Glutamatergic neuron (in vitro differentiated cells): ENCODE results near the gene AMZ1. TPM values are rescaled to one million over a fixed set of nuclear protein-coding genes. Genes with fewer than 3 reads are reported as not detected.
A peak's percentile ranks its signal among the peaks of the same experiment; 100 is the strongest.

Source experiments
- DNase-seq: peaks from one replicate; pipeline ENCODE4 v3.0.0; 2022
- H3K27ac Mint-ChIP-seq: one replicate; pipeline ENCODE4 v1.8.0; 2020; ENCODE audit warnings: mild to moderate bottlenecking, mixed read lengths, inconsistent platforms; ENCODE audit not compliant: unreplicated experiment
- H3K27me3 Mint-ChIP-seq: one replicate; pipeline ENCODE4 v1.8.0; 2020; ENCODE audit warnings: mild to moderate bottlenecking, moderate library complexity, mixed read lengths, inconsistent platforms; ENCODE audit not compliant: unreplicated experiment
- H3K36me3 Mint-ChIP-seq: one replicate; pipeline ENCODE4 v1.8.0; 2020; ENCODE audit warnings: mild to moderate bottlenecking, mixed read lengths, inconsistent platforms; ENCODE audit not compliant: unreplicated experiment
- H3K4me1 Mint-ChIP-seq: one replicate; pipeline ENCODE4 v1.8.0; 2020; ENCODE audit warnings: mild to moderate bottlenecking, low read depth, mixed read lengths, inconsistent platforms; ENCODE audit not compliant: unreplicated experiment
- H3K4me3 Mint-ChIP-seq: one replicate; pipeline ENCODE4 v1.8.0; 2020; ENCODE audit warnings: mild to moderate bottlenecking, mixed read lengths, inconsistent platforms; ENCODE audit not compliant: unreplicated experiment
- H3K9me3 Mint-ChIP-seq: one replicate; pipeline ENCODE4 v1.8.0; 2020; ENCODE audit warnings: mild to moderate bottlenecking, moderate library complexity, mixed read lengths, inconsistent platforms; ENCODE audit not compliant: unreplicated experiment
- total RNA-seq: library from RNA; stranded (reverse); fragmentation: NEBNext Ultra II Directional; extraction: Animal tissue kit (Norgen Biotek cat#: 25700); gene quantifications from one replicate; pipeline ENCODE4 v1.2.1, GENCODE V29; 2021; ENCODE audit not compliant: unreplicated experiment
- TF ChIP-seq, protein P1 (sequence below): fragments of 200-600 bp; sonication (generic); IDR thresholded peaks from one replicate; pipeline ENCODE4 v1.5.0; 2021; ENCODE audit not compliant: partially characterized antibody, unreplicated experiment

AMZ1 gene
- total RNA-seq, 1 donor from 2014 or later: 0.15 TPM

DNA sequence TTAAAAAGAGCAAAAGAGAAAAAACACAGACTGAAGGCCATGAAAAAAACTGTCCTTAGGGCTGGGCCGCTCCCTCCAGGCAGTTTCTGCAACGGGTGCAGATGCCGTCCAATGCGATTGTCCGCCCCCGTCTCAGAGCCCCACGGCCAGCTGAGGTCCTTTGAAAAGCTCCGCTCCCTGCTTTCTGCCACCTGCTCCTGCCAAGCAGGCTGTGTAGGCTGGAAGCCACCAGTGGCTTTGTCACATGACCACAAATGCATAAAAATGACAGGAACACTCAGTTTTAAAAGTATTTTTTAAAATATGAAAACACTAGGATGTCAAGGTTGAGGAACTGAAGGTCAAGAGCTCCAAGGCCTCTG lies 71.7 kb downstream of the AMZ1 start:
- TF ChIP-seq, protein P1, sequence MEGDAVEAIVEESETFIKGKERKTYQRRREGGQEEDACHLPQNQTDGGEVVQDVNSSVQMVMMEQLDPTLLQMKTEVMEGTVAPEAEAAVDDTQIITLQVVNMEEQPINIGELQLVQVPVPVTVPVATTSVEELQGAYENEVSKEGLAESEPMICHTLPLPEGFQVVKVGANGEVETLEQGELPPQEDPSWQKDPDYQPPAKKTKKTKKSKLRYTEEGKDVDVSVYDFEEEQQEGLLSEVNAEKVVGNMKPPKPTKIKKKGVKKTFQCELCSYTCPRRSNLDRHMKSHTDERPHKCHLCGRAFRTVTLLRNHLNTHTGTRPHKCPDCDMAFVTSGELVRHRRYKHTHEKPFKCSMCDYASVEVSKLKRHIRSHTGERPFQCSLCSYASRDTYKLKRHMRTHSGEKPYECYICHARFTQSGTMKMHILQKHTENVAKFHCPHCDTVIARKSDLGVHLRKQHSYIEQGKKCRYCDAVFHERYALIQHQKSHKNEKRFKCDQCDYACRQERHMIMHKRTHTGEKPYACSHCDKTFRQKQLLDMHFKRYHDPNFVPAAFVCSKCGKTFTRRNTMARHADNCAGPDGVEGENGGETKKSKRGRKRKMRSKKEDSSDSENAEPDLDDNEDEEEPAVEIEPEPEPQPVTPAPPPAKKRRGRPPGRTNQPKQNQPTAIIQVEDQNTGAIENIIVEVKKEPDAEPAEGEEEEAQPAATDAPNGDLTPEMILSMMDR: no peak
- Mint-ChIP-seq H3K27ac (peak overlapping the region; percentile 95), H3K36me3 (no peaks in the 10 kb centered on the region), H3K4me3 (peak overlapping the region; percentile 78), H3K4me1 (peaks cover 51% of the 10 kb centered on the region), H3K9me3 (peaks cover 18% of the 10 kb centered on the region), H3K27me3 (peaks cover 11% of the 10 kb centered on the region)
- peak; percentile 73 for DNase-seq

DNA sequence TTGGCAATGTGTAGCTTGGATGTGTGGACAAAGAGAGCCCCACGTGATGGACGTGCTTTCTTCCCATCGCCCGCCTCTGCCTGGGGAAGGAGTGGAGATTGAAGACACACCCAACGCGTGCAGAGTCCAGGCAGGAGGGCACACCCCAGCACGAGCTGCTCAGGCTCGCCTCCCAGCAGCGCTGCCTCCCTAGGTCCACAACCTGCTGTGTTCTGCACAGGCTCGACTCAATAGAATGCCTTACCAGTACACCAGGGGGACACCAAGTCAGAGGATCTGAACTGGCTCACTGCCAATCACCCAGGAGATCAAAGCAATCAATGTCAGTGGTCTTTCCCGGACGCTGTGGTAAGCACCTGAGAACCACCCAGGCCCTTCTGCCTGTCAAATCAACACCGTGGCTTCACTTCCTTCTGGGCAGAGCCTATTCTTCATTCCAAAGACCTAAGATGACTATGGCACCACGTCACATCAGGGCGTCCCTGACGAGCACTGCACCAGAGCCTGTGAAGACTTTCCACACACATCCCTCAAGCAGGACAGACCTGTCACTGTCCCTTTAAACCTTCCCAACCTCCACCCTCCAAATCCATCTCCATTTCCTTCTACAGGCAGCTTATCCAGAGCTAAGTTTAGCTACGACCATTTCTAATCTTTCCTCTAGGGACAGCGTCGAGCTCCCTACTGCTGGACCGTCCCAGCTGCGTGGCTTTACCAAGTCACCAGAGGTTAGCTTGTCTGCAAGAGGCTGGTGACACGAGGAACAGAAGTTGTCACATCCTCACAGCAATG lies 72.3 kb downstream of the AMZ1 start:
- no peaks in the 10 kb centered on the region for H3K36me3 Mint-ChIP-seq
- H3K4me1 Mint-ChIP-seq: peaks cover 51% of the 10 kb centered on the region
- peak; percentile 33 for DNase-seq
- peaks cover 11% of the 10 kb centered on the region for H3K27me3 Mint-ChIP-seq
- peak overlapping the region; percentile 95 for H3K27ac Mint-ChIP-seq
- peaks cover 18% of the 10 kb centered on the region for H3K9me3 Mint-ChIP-seq
- TF ChIP-seq, protein P1: peak; percentile 46
- peak overlapping the region; percentile 78 for H3K4me3 Mint-ChIP-seq

DNA sequence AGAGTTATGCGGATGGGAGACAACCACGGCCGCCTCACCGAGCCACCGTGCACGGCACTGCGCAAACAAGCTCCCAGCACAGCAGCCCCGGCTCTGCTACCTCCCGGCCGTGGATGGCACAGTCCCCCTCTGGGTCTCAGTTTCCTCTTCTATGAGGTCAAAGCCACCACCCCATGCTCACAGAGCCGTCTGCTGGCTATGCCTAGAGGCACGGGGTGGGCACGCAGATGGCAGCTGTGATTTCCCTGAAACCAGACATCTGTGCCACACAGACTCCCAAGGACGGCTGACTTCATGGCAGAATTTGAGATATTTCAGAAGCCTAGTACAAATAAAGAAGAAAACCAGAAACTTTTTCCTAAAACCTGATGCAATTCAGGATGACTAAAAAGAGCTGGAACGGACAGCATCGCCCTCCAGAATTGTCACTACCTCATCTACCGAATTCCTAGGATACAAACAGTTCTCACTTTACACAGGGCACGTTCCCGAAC lies 73.2 kb downstream of the AMZ1 start:
- Mint-ChIP-seq H3K36me3 (no peaks in the 10 kb centered on the region), H3K4me1 (peaks cover 51% of the 10 kb centered on the region), H3K27me3 (peaks cover 11% of the 10 kb centered on the region), H3K4me3 (peak overlapping the region; percentile 45), H3K27ac (peak overlapping the region; percentile 95), H3K9me3 (peaks cover 18% of the 10 kb centered on the region)
- DNase-seq: no peak
- TF ChIP-seq, protein P1: no peak

DNA sequence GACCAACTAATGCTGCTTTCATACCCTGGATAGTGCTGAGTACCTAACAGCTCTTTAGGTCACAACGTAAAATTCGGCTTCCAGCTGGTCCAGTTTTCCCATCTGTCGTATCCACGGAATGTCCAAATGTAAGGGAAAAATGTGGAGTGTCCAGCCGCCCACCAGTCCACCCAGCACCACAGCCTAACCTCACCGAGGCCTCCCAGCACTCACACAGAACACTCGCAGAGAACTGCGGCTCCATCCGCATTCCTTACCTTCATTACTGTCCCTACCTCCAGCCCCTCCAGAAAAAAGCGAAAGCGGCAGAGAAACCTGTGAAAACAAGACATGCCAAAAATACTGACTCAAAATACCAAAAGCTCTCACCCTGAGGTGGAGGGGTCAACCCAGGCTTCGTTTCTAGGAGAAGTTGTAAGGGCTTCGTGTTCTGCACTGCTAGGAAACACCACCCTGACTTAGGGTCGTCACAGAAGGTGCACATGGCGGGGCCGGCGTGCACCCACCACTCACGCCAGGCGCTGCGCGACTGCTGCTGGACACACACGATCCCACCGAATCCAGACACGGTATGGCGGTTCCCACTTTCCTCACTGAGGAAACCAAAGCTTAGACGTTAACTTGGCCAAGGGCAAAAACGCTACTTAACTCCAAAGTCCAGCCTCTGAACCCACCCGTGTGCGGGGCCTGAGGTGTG lies 73.9 kb downstream of the AMZ1 start:
- H3K27ac Mint-ChIP-seq: peak overlapping the region; percentile 95
- TF ChIP-seq, protein P1: no peak

DNA sequence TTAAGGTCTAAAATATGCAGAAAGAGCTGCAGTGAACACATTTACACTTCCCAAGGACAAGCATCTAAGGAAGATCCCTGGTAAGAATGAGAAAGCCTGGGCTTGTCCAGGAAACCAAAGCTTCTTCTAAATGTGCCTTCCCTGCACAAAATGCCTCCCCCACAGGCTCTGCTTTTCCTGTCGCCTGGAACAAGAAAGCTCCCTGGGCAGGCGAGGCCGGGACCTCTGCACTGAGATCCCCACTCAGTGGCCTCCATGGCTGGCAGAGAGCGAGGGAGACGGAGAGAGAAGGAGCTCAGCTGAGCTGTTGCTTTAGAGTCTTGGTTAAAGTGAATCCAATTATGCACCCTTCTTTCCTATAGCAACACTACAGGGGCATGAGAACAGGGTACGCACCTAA lies 75.6 kb downstream of the AMZ1 start:
- Mint-ChIP-seq H3K4me1 (peaks cover 37% of the 10 kb centered on the region), H3K27me3 (peaks cover 7% of the 10 kb centered on the region), H3K27ac (peak overlapping the region; percentile 82), H3K36me3 (no peaks in the 10 kb centered on the region), H3K4me3 (no peak overlapping the region), H3K9me3 (peaks cover 20% of the 10 kb centered on the region)
- TF ChIP-seq, protein P1: no peak
- DNase-seq: no peak

More for the DNA sequence above, 73.9 kb downstream of the AMZ1 start:
- H3K36me3 Mint-ChIP-seq: no peaks in the 10 kb centered on the region
- H3K9me3 Mint-ChIP-seq: peaks cover 18% of the 10 kb centered on the region
- H3K4me3 Mint-ChIP-seq: peak overlapping the region; percentile 45
- peaks cover 7% of the 10 kb centered on the region for H3K27me3 Mint-ChIP-seq
- H3K4me1 Mint-ChIP-seq: peaks cover 47% of the 10 kb centered on the region
- no peak for DNase-seq
